Parathyroid adenoma (tissue), 2 donors: ENCODE measurements around the gene CRB2.

Experiments used
- H2AFZ ChIP-seq: fragments of 300-600 bp; sonication (generic); one replicate; pipeline ENCODE4 v1.7.0; 2017; ENCODE audit warnings: antibody characterized with exemption, mild to moderate bottlenecking
- H3K27ac ChIP-seq: fragments of 300-600 bp; sonication (generic); one replicate; pipeline ENCODE4 v1.7.0; 2017
- H3K27me3 ChIP-seq: fragments of 300-600 bp; sonication (generic); one replicate; pipeline ENCODE4 v1.7.0; 2017; ENCODE audit warnings: low read length; ENCODE audit not compliant: control insufficient read depth, insufficient read depth
- H3K36me3 ChIP-seq: fragments of 300-600 bp; sonication (generic); one replicate; pipeline ENCODE4 v1.7.0; 2017; ENCODE audit warnings: low read length; ENCODE audit not compliant: control insufficient read depth, insufficient read depth
- H3K4me1 ChIP-seq: fragments of 300-600 bp; sonication (generic); one replicate; pipeline ENCODE4 v1.7.0; 2017; ENCODE audit warnings: control low read depth
- H3K4me2 ChIP-seq: fragments of 300-600 bp; sonication (generic); one replicate; pipeline ENCODE4 v1.7.0; 2017; ENCODE audit warnings: low read length
- H3K4me3 ChIP-seq: fragments of 300-600 bp; sonication (generic); one replicate; pipeline ENCODE4 v1.7.0; 2017; ENCODE audit warnings: low read depth, low read length
- H3K79me2 ChIP-seq: fragments of 300-600 bp; sonication (generic); one replicate; pipeline ENCODE4 v1.7.0; 2017; ENCODE audit warnings: control low read depth
- H3K9ac ChIP-seq: fragments of 300-600 bp; sonication (generic); one replicate; pipeline ENCODE4 v1.7.0; 2017; ENCODE audit warnings: mild to moderate bottlenecking
- H3K9me3 ChIP-seq: fragments of 300-600 bp; sonication (generic); one replicate; pipeline ENCODE4 v1.7.0; 2017; ENCODE audit warnings: low read length; ENCODE audit not compliant: control insufficient read depth
- TF ChIP-seq, protein P1 (sequence below): fragments of 300-600 bp; sonication (generic); IDR thresholded peaks from one replicate; pipeline ENCODE4 v1.7.0; 2017; ENCODE audit warnings: antibody characterized with exemption, mild to moderate bottlenecking
- donor health status: primary hyperparathyroidism.

CRB2 gene

DNA sequence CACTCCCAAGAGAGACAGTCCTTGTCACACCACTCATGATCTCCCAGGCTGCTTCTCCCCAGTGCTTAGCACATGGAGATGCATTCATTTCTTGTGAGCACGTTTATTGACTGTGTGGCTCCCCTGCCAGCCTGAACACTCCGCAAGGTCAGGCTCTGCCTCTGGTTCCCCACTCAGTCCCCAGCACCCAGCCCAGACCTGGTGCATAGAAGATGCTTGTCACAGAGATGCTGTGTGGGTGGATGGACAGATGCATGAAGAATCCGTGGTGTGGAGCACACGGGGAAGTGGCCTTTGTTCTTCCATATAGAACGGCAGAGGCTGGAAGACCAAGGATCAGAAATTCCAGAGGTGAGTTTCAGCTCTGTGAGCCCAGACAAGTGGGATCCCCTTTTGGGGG is 13.8 kb upstream of the CRB2 start:
- H3K4me1 ChIP-seq: peaks cover 15% of the 10 kb centered on the region
- H3K36me3 ChIP-seq: no peaks in the 10 kb centered on the region
- no peak overlapping the region for H3K4me3 ChIP-seq
- H3K9ac ChIP-seq: no peak overlapping the region
- H3K9me3 ChIP-seq: no peaks in the 10 kb centered on the region
- TF ChIP-seq, protein P1, sequence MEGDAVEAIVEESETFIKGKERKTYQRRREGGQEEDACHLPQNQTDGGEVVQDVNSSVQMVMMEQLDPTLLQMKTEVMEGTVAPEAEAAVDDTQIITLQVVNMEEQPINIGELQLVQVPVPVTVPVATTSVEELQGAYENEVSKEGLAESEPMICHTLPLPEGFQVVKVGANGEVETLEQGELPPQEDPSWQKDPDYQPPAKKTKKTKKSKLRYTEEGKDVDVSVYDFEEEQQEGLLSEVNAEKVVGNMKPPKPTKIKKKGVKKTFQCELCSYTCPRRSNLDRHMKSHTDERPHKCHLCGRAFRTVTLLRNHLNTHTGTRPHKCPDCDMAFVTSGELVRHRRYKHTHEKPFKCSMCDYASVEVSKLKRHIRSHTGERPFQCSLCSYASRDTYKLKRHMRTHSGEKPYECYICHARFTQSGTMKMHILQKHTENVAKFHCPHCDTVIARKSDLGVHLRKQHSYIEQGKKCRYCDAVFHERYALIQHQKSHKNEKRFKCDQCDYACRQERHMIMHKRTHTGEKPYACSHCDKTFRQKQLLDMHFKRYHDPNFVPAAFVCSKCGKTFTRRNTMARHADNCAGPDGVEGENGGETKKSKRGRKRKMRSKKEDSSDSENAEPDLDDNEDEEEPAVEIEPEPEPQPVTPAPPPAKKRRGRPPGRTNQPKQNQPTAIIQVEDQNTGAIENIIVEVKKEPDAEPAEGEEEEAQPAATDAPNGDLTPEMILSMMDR: no peak
- H3K4me2 ChIP-seq: no peak overlapping the region
- H2AFZ ChIP-seq: no peak overlapping the region
- no peaks in the 10 kb centered on the region for H3K27me3 ChIP-seq
- H3K27ac ChIP-seq: no peak overlapping the region
- no peaks in the 10 kb centered on the region for H3K79me2 ChIP-seq

DNA sequence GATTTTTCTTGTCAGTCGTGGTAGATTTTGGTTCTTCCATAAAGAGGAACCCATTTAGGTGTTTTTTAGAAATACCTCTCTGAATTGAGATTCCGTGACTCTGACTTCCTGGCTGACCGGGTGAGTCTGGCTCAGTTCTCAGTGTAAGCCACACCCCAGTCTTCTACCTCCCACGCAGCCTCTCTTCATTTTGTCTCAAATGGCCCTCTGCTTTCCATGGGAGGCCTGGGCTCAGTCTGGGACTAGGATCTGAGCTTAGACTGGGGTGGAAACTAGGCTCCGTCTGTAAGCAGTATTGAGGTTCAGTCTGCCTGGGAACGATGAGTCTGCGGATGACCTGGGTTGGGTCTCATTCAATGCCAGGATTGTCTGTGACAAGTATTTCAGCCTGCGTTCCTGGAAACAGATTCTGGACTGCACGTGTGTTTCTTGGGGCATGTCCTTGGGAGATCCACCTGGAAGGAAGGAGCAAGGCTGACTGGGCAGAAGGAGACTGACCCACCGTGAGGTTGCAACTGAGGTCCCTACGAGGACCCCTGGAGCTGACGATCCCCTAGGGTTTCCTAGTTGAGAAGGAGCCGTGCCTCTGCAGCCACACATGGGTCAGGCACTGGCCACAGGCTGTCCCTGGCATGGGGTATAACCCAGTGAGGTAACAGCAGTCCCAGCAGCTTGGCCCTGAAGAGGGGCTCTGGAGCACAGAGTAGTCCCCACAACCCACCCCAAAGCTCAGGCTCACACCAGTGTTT is 12.4 kb upstream of the CRB2 start:
- no peaks in the 10 kb centered on the region for H3K36me3 ChIP-seq
- no peaks in the 10 kb centered on the region for H3K79me2 ChIP-seq
- H3K9ac ChIP-seq: no peak overlapping the region
- H3K4me1 ChIP-seq: peaks cover 15% of the 10 kb centered on the region
- no peaks in the 10 kb centered on the region for H3K27me3 ChIP-seq
- H3K4me2 ChIP-seq: no peak overlapping the region
- no peak overlapping the region for H3K27ac ChIP-seq
- peak overlapping the region; percentile 72 for H2AFZ ChIP-seq
- TF ChIP-seq, protein P1: no peak
- no peak overlapping the region for H3K4me3 ChIP-seq
- no peaks in the 10 kb centered on the region for H3K9me3 ChIP-seq

DNA sequence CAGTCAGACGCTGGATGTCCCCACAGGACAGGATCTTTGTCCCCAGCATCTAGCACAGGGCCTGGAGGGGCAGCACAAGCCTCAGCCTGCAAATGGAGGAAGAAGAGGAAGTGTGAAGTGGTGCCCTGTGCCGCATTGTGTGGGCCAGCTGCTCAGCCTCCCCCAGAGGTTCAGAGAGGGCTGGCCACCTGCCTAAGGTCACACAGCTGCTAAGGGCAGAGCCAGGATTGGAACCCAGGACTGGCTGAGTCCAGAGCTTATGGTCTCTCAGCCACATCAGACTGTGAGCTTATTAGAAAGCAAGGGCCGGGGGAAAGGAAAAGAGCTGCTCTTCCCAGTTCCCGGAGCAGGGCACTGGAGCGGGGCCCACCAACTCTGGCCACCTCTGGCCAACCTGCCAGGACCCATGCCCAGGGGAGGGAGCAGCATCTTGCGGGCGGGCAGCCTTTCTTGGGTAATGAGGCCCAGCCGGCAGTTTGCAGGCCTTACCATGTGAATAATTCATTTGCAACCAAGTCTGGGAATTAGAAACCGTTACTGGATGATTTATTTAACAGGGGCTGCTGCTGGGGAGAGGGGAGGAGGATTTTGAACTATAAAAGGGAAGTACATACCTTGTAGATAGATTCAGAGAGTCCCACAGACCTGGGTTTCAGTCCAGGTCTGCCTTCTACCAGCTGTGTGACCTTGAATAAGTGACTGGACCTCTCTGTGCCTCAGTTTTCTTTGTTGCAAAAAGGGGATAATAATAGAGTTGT is 11.6 kb upstream of the CRB2 start:
- H3K79me2 ChIP-seq: no peaks in the 10 kb centered on the region
- H2AFZ ChIP-seq: no peak overlapping the region
- no peaks in the 10 kb centered on the region for H3K27me3 ChIP-seq
- peaks cover 15% of the 10 kb centered on the region for H3K4me1 ChIP-seq
- TF ChIP-seq, protein P1: no peak
- no peak overlapping the region for H3K9ac ChIP-seq
- no peak overlapping the region for H3K4me3 ChIP-seq
- H3K9me3 ChIP-seq: no peaks in the 10 kb centered on the region
- no peak overlapping the region for H3K27ac ChIP-seq
- H3K36me3 ChIP-seq: no peaks in the 10 kb centered on the region
- H3K4me2 ChIP-seq: no peak overlapping the region

DNA sequence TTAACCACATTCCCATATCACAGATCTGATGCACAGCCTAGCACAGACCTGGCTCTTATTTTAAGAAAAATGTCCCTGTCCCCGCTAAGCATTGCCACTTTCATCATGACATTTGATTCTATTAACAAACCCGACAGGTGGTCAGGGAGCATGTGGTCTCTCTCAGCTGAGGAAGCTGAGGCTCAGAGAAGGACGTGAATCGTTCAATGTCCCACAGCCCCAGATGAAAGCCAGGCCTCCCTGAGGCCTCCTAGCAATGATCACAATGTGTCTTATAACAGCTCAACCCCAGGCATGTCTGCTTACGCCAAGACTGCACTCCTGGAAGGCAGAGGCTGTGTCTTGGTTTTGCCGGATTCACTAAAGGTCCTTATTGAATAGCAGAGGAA is 10.4 kb upstream of the CRB2 start:
- Histone ChIP-seq H3K36me3 (no peaks in the 10 kb centered on the region), H3K9ac (no peak overlapping the region), H2AFZ (no peak overlapping the region), H3K27me3 (no peaks in the 10 kb centered on the region), H3K27ac (no peak overlapping the region), H3K9me3 (no peaks in the 10 kb centered on the region), H3K4me2 (no peak overlapping the region), H3K4me3 (no peak overlapping the region), H3K79me2 (no peaks in the 10 kb centered on the region), H3K4me1 (peaks cover 11% of the 10 kb centered on the region)
- TF ChIP-seq, protein P1: no peak
